Neural cell (in vitro differentiated cells): ENCODE measurements around the gene CCL26.

Source experiments
- EZH2 ChIP-seq: fragments of 200-600, 300-800 bp; shearing (Covaris generic), sonication (generic); IDR thresholded peaks from 2 replicates; pipeline ENCODE4 v1.6.1; 2014; ENCODE audit warnings: antibody characterized with exemption, low read length, borderline replicate concordance, mild to moderate bottlenecking; ENCODE audit not compliant: insufficient read depth, poor library complexity, severe bottlenecking
- POLR2AphosphoS5 ChIP-seq: IDR thresholded peaks from 2 replicates; pipeline ENCODE4 v1.6.1; 2012
- RAD21 ChIP-seq: fragments of 450-650 bp; conservative IDR thresholded peaks from 2 replicates; pipeline ENCODE4 v1.6.1; 2014; ENCODE audit warnings: antibody characterized with exemption, mild to moderate bottlenecking, moderate library complexity
- SMC3 ChIP-seq: fragments of 450-650 bp; conservative IDR thresholded peaks from 2 replicates; pipeline ENCODE4 v1.6.1; 2014; ENCODE audit warnings: antibody characterized with exemption, mild to moderate bottlenecking, moderate library complexity; ENCODE audit not compliant: poor library complexity
- TF ChIP-seq, protein P1 (sequence below): fragments of 450-650 bp; IDR thresholded peaks from 2 replicates; pipeline ENCODE4 v1.5.1; 2014; ENCODE audit warnings: antibody characterized with exemption, mild to moderate bottlenecking, moderate library complexity; ENCODE audit not compliant: poor library complexity, severe bottlenecking

GRCh38 chr7:75739796-75740672 is 32.0 kb downstream of the CCL26 start:
- TF ChIP-seq, protein P1, sequence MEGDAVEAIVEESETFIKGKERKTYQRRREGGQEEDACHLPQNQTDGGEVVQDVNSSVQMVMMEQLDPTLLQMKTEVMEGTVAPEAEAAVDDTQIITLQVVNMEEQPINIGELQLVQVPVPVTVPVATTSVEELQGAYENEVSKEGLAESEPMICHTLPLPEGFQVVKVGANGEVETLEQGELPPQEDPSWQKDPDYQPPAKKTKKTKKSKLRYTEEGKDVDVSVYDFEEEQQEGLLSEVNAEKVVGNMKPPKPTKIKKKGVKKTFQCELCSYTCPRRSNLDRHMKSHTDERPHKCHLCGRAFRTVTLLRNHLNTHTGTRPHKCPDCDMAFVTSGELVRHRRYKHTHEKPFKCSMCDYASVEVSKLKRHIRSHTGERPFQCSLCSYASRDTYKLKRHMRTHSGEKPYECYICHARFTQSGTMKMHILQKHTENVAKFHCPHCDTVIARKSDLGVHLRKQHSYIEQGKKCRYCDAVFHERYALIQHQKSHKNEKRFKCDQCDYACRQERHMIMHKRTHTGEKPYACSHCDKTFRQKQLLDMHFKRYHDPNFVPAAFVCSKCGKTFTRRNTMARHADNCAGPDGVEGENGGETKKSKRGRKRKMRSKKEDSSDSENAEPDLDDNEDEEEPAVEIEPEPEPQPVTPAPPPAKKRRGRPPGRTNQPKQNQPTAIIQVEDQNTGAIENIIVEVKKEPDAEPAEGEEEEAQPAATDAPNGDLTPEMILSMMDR: no peak
- TF ChIP-seq POLR2AphosphoS5: no peak
- no peak for TF ChIP-seq RAD21
- TF ChIP-seq EZH2: no peak
- TF ChIP-seq SMC3: no peak
